ENCODE data around the gene MFSD6.
"Not testable (repeated sequence)": the region's sequence is repeated elsewhere in the genome, so short reads cannot be mapped to it uniquely, and the experiment has no call there.

The MFSD6 gene

DNA sequence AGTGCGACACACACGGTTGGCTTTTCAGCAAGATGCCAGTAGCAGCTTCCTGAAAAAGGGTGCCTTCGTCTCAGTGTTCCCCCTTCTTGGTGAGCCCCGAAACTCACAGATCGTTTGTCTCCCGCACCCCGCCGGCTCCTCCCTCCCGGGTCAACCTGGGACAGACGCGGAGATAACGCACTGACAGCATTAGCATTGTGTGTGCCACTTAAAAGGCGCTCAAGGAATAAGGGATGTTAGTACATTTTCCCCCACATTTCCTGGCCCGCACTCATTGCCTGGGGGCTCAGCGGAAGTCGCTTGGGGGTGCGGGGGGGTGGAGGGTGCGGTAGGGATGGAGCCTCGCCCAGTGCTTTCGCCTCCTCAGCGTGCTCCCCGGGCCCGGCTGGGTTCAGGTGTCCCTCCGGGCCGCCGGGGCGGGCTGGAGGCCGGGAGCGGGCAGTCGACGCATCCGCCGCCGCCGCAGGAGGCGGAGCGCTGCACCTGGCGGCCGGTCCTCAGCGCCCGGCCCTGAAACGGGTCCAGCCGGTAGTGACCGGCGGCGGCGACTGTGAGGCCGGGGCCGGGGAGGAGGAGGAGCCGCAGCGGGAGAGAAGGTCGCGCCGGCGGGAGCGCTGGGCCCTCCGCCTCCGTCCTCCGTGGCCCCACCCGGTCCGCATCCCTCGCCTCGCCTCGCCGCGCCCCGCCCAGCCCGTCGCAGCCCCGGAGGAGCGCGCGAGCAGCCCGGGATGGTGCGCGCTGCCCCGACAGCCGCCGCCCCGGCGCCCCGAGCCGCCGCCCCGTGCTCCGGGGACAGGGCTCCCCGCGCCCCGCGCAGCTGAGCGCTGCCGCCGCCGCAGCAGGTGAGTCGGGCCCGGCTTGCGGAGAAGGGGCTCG, at the start of gene MFSD6:
Gene MFSD6, plus strand, starts transcription at position 694 of the 876 bp plus-strand sequence. CDS start 27,675 bp downstream, outside the sequence.
- peak; percentile 53 for DNase-seq (ENCODE audit: low spot score)

- not testable (repeated sequence) for DNase-seq (ENCODE audit: low spot score)
Measured at GRCh38 chr2:190358655-190359448, 49.3 kb upstream of the MFSD6 start.

- DNase-seq (ENCODE audit: low spot score), result no peak
Measured at GRCh38 chr2:190360561-190360960, 47.6 kb upstream of the MFSD6 start.

GRCh38 chr2:190360965-190361364, 47.2 kb upstream of the MFSD6 start:
- DNase-seq (ENCODE audit: low spot score), result no peak

DNA sequence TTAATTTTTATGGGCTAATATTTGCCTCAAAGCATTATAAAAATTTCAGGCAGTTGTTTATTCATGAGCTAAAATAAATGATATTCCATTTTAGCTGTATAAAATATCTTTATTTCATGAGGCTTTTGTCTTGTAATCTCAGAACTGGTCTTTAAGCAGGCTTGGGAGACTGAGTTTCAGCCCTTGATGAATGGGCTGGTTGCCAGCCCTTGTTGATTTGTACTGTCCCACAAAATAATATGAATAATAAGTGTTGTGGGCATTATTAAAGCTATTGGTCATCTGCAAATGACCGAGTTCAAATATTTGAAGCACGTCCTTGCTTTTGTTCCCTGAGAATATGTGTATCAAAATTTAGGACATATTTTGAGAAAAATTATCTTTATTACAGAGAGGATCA, 46.6 kb upstream of the MFSD6 start:
- DNase-seq (ENCODE audit: low spot score), result no peak

DNA sequence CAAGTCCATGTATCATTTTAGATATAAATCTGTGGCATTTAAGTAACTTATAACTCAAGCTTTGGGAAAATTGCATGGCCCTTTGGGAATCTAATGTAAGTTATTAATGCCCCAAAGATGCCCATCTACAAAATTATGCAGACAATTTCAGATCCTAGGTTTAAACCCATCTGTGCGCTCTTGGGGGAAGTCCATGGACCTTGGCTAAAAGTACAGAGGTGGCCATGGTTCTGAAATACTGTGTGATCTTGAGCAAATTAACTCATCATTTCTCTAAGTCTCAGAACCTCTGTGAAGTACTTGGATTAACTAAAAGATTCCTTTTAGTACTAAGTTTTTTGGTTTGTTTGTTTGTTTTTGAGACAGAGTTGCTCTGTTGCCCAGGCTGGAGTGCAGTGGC, 45.3 kb upstream of the MFSD6 start:
- no peak for DNase-seq (ENCODE audit: low spot score)

- DNase-seq (ENCODE audit: low spot score), result no peak
Measured at GRCh38 chr2:190365499-190366204, 42.5 kb upstream of the MFSD6 start.

GRCh38 chr2:190366248-190366753, 41.9 kb upstream of the MFSD6 start:
- DNase-seq (ENCODE audit: low spot score), result no peak

GRCh38 chr2:190367091-190367490, 41.1 kb upstream of the MFSD6 start:
- no peak for DNase-seq (ENCODE audit: low spot score)

DNA sequence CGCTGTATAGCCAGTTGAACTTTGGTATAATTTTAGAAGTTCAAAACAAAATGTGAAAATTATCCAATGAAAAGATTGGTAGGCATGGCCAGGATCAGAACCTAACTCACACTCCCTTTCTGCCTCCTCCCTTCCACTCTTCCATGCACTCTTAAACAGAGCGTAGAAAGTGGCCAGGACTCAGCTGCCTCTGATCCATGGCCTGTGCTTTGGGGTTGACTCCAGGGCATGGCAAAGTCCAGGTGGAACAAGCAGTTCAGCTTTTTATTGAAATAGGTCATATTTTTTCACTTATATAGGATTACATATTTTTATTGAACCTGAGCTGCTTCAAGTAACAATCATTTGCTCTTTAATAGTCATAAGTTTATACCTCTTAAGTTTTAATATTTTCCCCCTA, 38.5 kb upstream of the MFSD6 start:
- no peak for DNase-seq (ENCODE audit: low spot score)

DNA sequence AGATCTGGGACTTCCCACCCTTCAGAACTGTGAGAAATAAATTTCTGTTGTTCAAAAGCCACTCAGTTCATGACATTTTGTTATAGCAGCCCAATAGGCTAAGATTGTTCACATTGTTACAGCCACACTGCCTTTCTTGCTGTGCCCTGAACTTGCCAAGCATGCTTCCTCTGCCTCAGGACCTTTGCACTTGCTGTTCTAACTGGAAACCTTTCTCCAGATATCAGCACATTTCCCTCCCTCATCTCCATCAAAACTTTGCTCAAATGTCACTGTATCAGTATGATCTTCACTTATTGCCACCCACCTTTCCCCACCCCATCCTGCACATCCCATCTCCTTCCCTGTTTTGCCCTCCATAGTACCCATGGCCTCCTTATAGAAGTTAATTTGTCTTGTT, 32.1 kb upstream of the MFSD6 start:
- no peak for DNase-seq (ENCODE audit: low spot score)

DNA sequence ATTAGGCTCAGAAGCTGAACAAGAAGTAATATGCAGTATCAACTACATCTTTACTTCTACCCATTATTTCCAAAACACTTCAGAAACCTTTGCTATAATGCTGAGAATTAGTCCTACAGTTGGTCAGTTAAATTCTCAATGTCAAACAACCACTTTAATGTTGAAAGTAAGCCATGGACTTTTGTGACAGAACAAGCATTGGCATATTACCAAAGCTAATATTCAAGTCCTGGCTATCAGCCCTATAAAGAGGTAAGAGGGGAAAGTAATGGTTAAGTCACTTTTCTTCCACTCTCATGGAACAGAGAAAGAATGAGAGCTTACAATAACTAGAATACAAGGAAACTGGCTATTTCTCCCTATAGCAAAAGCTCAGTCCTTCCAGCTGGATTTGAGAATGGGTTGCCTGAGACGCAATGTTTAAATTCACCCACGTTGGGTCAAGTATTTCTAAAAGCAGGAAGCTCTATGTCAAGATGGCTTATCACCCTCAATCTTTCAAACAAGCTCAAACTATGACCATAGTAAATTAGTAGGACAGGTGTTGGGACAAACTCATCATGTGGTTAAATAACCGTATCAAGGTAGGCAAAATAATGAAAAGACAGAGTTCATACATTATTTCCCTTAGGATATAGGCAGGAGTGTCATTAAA, 31.4 kb upstream of the MFSD6 start:
- no peak for DNase-seq (ENCODE audit: low spot score)

- no peak for DNase-seq (ENCODE audit: low spot score)
Measured at GRCh38 chr2:190378880-190379237, 29.3 kb upstream of the MFSD6 start.

GRCh38 chr2:190379249-190379964, 28.7 kb upstream of the MFSD6 start:
- no peak for DNase-seq (ENCODE audit: low spot score)

DNA sequence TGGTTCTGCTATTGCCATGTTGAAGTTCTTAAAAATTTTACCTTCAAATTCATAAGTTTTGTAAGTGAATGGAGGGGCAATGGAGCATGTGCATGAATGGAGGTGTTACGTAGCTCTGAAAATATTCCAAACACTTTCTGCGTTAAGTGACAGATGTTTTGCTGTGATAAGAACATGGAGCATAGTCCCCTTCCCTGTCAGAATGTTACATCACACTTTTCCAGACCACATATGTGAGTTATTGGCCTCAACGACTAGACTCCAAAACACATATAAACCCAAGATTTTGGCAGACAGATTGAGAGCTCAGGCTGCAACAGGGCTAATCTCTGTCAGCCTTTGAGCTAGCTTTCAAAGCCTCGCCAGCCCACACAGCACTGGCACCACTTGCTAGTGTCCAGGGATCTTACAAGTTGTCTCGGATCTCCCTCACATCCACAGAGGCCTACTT, 27.2 kb upstream of the MFSD6 start:
- DNase-seq (ENCODE audit: low spot score), result no peak

GRCh38 chr2:190382851-190383250, 25.3 kb upstream of the MFSD6 start:
- peak; percentile 73 for DNase-seq (ENCODE audit: low spot score)

DNA sequence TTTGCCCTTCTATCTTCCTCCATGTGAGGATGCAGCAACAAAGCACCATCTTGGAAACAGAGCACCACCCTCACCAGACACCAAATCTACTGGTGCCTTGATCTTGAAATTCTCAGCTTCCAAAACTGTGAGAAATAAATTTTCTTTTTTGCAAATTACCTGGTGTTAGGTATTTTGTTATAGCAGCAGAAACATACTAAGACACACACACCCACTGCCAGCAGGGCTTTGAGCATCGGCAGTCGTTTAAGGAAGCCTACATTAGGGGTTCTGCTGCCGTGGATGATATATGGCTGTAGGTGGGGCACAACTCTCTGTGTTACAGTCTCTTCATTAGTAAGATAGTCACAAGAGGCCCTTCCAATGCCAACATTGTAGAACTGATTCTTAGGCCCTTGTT, 20.7 kb upstream of the MFSD6 start:
- DNase-seq (ENCODE audit: low spot score), result no peak

- no peak for DNase-seq (ENCODE audit: low spot score)
Measured at GRCh38 chr2:190396271-190396670, 11.9 kb upstream of the MFSD6 start.

DNA sequence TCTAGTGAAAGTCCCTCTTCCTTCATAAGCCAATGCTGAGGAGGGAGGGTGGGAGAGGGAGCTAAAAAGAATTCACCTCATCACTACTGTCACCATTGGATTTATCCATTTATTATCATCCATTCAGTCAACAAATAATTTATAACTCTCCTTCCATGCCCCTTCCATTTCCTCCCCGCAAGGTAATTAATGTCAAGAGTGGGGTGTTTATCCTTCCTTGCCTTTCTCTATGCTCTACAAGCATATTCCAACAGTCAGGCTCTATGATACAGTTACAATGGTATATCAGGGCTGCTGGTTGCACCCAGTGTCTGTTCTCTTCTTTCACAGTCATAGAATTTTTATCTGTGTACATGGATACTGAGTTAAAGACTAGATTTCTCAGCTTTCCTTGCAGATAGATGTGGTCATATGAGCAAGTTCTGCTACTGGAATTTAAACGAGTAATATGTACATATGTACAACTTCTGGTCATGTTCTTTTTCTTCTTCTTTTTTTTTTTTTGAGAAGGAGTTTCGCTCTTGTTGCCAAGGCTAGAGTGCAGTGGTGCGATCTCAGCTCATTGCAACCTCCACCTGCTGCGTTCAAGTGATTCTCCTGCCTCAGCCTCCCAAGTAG, 5.1 kb upstream of the MFSD6 start:
- DNase-seq (ENCODE audit: low spot score), result no peak

DNA sequence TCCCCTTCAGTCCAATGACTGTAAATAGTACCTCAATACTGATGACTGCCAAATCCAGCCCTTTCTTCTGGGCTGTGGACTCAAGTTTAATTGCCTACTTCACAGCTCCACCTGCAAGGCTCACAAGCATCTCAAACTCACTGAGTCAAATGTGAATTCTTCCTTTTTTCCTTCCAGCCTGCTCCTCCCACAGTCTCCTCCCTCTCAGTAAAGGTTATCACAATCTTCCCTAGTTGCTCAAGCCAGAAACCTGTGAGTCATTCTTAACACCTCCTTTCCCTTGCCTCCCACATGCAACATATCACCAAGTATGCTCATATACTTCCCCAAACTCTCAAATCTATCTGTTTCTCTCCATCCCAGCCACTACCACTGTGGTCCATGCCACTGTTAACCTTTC, 3.7 kb upstream of the MFSD6 start:
- DNase-seq (ENCODE audit: low spot score), result peak; percentile 78

DNA sequence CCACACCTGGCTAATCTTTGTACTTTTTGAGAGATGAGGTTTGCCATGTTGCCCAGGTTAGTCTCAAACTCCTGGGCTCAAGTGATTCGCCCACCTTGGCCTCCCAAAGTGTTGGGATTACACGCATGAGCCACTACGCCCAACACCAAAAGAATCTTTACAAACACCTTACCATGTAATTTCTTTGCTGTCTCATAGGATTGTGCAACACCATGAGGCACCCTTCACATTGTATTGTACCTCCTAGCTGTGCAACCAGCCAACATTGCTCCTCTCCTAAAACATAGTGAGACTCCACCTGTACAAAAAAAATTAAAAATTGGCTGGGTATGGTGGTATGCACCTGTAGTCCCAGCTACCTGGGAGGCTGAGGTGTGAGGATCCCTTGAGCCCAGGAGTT, 3.1 kb upstream of the MFSD6 start:
- DNase-seq (ENCODE audit: low spot score), result no peak

Measured in kidney tubule cell (primary cell).